SK-N-SH (cell line): ENCODE data around the gene RBSN.

Source experiments
- CTCF ChIP-seq: fragments of 200-600 bp; sonication (generic); IDR thresholded peaks from 2 replicates; pipeline ENCODE4 v1.6.1; 2017; ENCODE audit warnings: antibody characterized with exemption, mild to moderate bottlenecking, moderate library complexity
- EP300 ChIP-seq, 2 experiments: IDR thresholded peaks; 2 replicates each; pipeline versions ENCODE4 v1.4.0 to v1.6.1; 2012; ENCODE audit warnings: borderline replicate concordance in 1 of 2, low read depth in 1 of 2, low read length in 1 of 2
- EZH2phosphoT487 ChIP-seq: fragments of 200-600 bp; sonication (generic); IDR thresholded peaks from 2 replicates; pipeline ENCODE4 v1.6.1; 2017; ENCODE audit warnings: low read depth, mixed run types, mild to moderate bottlenecking, antibody characterized with exemption, moderate library complexity, borderline replicate concordance
- MAX ChIP-seq: IDR thresholded peaks from 2 replicates; pipeline ENCODE4 v1.4.0; 2012; ENCODE audit warnings: low read depth
- MXI1 ChIP-seq: IDR thresholded peaks from 2 replicates; pipeline ENCODE4 v1.6.1; 2012; ENCODE audit warnings: mild to moderate bottlenecking, low read depth, low read length, improper control_type of control experiment
- PBX3 ChIP-seq: IDR thresholded peaks from 2 replicates; pipeline ENCODE4; 2012
- RAD21 ChIP-seq: IDR thresholded peaks from 2 replicates; pipeline ENCODE4 v1.6.1; 2012; ENCODE audit warnings: mild to moderate bottlenecking, low read length
- USF2 ChIP-seq: fragments of 150-350 bp; IDR thresholded peaks from 2 replicates; pipeline ENCODE4 v1.6.1; 2017; ENCODE audit warnings: antibody characterized with exemption, low read length, low read depth, borderline replicate concordance

- TF ChIP-seq MXI1 (no peak), CTCF (no peak), MAX (no peak), PBX3 (no peak), EP300 (IDR thresholded peaks at IDR 0.05; ENCODE audit: borderline replicate concordance in 1 of 2, low read depth in 1 of 2, low read length in 1 of 2) (no peak), RAD21 (no peak), EZH2phosphoT487 (no peak), USF2 (no peak)
Measured at GRCh38 chr3:15110206-15110605, 11.3 kb upstream of the RBSN start.
